ENCODE results near the gene CLRN2.
A peak's percentile ranks its signal among the peaks of the same experiment; 100 is the strongest.

The CLRN2 gene

GRCh38 chr4:17514865-17515264 is at the start of gene CLRN2:
Gene CLRN2 (plus strand): TSS chr4:17515165. CDS start chr4:17515267, 102 bp downstream.
- DNase-seq: no peak

- DNase-seq: no peak
Observed at GRCh38 chr4:17468619-17469221, 46.2 kb upstream of the CLRN2 start.

- DNase-seq: no peak
Observed at GRCh38 chr4:17469931-17470674, 44.9 kb upstream of the CLRN2 start.

- no peak for DNase-seq
Observed at GRCh38 chr4:17475481-17475880, 39.5 kb upstream of the CLRN2 start.

GRCh38 chr4:17476853-17477252 is 38.1 kb upstream of the CLRN2 start:
- no peak for DNase-seq

- no peak for DNase-seq
Observed at GRCh38 chr4:17477774-17478472, 37.0 kb upstream of the CLRN2 start.

- no peak for DNase-seq
Observed at GRCh38 chr4:17480210-17480927, 34.6 kb upstream of the CLRN2 start.

GRCh38 chr4:17480955-17481354 is 34.0 kb upstream of the CLRN2 start:
- DNase-seq: no peak

- DNase-seq: no peak
Observed at GRCh38 chr4:17482716-17483115, 32.2 kb upstream of the CLRN2 start.

GRCh38 chr4:17489123-17489522 is 25.8 kb upstream of the CLRN2 start:
- DNase-seq: no peak

GRCh38 chr4:17489721-17490120 is 25.2 kb upstream of the CLRN2 start:
- no peak for DNase-seq

GRCh38 chr4:17490575-17491059 is 24.3 kb upstream of the CLRN2 start:
- no peak for DNase-seq

- no peak for DNase-seq
Observed at GRCh38 chr4:17491196-17491595, 23.8 kb upstream of the CLRN2 start.

- no peak for DNase-seq
Observed at GRCh38 chr4:17492058-17492741, 22.8 kb upstream of the CLRN2 start.

GRCh38 chr4:17492876-17493275 is 22.1 kb upstream of the CLRN2 start:
- DNase-seq: no peak

GRCh38 chr4:17493619-17494018 is 21.3 kb upstream of the CLRN2 start:
- no peak for DNase-seq

- DNase-seq: peak; percentile 16
Observed at GRCh38 chr4:17494258-17495190, 20.4 kb upstream of the CLRN2 start.

- DNase-seq: no peak
Observed at GRCh38 chr4:17497890-17498523, 17.0 kb upstream of the CLRN2 start.

- no peak for DNase-seq
Observed at GRCh38 chr4:17500574-17500973, 14.4 kb upstream of the CLRN2 start.

- no peak for DNase-seq
Observed at GRCh38 chr4:17502756-17503155, 12.2 kb upstream of the CLRN2 start.

GRCh38 chr4:17504081-17504480 is 10.9 kb upstream of the CLRN2 start:
- no peak for DNase-seq

Measured in stimulated activated CD4-positive, alpha-beta T cell treated with anti-CD3 and anti-CD28 coated beads, Interleukin-1b, Interleukin-23, amount 100 ng/mL, for 48 hours (primary cell).